ENCODE data around the gene TAF3. TPM values are rescaled to one million over a fixed set of nuclear protein-coding genes. Genes with fewer than 3 reads are reported as not detected.

The TAF3 gene
- total RNA-seq, 1 experiment from 2014 or later, result 5.5 TPM

DNA sequence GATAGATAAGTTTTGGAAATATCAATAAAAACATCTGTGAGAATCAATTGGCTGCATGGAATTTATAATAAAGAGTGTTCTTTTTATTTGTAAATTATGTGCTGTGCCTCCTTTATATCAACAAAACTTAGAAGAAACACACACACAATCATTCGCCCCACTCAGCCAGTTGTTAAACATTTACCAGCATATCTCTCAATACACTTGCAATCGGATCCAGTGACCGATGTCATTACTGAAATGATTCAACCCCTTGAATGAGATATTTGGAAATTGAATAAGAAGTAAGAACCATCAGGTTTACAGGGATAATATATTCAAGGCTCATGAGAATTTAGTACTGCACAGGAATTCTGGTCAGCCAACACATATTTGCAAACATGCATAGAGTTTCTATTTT is 35.6 kb downstream of the TAF3 start:
- Histone ChIP-seq H3K4me3 (ENCODE audit: low read depth in 2 of 2, low read length in 2 of 2) (no peak overlapping the region), H3K9me3 (ENCODE audit: control insufficient read depth, insufficient read depth, low read depth, low read length) (no peaks in the 10 kb centered on the region), H3K4me1 (ENCODE audit: control insufficient read depth, insufficient read depth, low read length) (no peaks in the 10 kb centered on the region), H3K27ac (ENCODE audit: low read length) (no peak overlapping the region), H3K36me3 (ENCODE audit: control insufficient read depth, insufficient read depth, low read length) (no peaks in the 10 kb centered on the region; the same call in 1 of the 2 replicates), H3K27me3 (ENCODE audit: control insufficient read depth, insufficient read depth, low read length) (no peaks in the 10 kb centered on the region)
- DNase-seq (ENCODE audit: low read depth, low spot score), result no peak
- no TSS peak for BruUV-seq (replicated peaks)
- CTCF ChIA-PET, result no interaction called here
- in situ Hi-C loops (cut with HindIII; ENCODE audit: low pct_unique_long_range_greater_than_20kb, low sequenced_read_pairs), result no loop called here
- POLR2A ChIA-PET, result no interaction called here
- intact Hi-C loops (cut with micrococcal nuclease; ENCODE audit: unreplicated experiment), result no loop called here
- TF ChIP-seq CTCF (IDR thresholded peaks at IDR 0.05), result no peak
- no peak for TF ChIP-seq TCF7L2 (IDR thresholded peaks at IDR 0.05; ENCODE audit: low read depth, low read length)
- no peak for TF ChIP-seq SIN3A (IDR thresholded peaks at IDR 0.05; ENCODE audit: borderline replicate concordance, insufficient read depth, low read depth, low read length)
- TF ChIP-seq, protein P1, sequence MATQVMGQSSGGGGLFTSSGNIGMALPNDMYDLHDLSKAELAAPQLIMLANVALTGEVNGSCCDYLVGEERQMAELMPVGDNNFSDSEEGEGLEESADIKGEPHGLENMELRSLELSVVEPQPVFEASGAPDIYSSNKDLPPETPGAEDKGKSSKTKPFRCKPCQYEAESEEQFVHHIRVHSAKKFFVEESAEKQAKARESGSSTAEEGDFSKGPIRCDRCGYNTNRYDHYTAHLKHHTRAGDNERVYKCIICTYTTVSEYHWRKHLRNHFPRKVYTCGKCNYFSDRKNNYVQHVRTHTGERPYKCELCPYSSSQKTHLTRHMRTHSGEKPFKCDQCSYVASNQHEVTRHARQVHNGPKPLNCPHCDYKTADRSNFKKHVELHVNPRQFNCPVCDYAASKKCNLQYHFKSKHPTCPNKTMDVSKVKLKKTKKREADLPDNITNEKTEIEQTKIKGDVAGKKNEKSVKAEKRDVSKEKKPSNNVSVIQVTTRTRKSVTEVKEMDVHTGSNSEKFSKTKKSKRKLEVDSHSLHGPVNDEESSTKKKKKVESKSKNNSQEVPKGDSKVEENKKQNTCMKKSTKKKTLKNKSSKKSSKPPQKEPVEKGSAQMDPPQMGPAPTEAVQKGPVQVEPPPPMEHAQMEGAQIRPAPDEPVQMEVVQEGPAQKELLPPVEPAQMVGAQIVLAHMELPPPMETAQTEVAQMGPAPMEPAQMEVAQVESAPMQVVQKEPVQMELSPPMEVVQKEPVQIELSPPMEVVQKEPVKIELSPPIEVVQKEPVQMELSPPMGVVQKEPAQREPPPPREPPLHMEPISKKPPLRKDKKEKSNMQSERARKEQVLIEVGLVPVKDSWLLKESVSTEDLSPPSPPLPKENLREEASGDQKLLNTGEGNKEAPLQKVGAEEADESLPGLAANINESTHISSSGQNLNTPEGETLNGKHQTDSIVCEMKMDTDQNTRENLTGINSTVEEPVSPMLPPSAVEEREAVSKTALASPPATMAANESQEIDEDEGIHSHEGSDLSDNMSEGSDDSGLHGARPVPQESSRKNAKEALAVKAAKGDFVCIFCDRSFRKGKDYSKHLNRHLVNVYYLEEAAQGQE (IDR thresholded peaks at IDR 0.05; ENCODE audit: insufficient read depth in 1 of 2, low read depth in 2 of 2, low read length in 1 of 2), result no peak
- no peak for TF ChIP-seq POLR2AphosphoS5 (IDR thresholded peaks at IDR 0.05; ENCODE audit: low read depth, low read length)
- ATAC-seq, result no peak

- intact Hi-C loops (cut with micrococcal nuclease; ENCODE audit: unreplicated experiment) (no loop called here), in situ Hi-C loops (cut with HindIII; ENCODE audit: low pct_unique_long_range_greater_than_20kb, low sequenced_read_pairs) (no loop called here)
- ChIA-PET CTCF (no interaction called here), POLR2A (no interaction called here)
- Histone ChIP-seq H3K36me3 (ENCODE audit: control insufficient read depth, insufficient read depth, low read length) (no peaks in the 10 kb centered on the region; the same call in 1 of the 2 replicates), H3K9me3 (ENCODE audit: control insufficient read depth, insufficient read depth, low read depth, low read length) (no peaks in the 10 kb centered on the region), H3K4me3 (ENCODE audit: low read depth in 2 of 2, low read length in 2 of 2) (no peak overlapping the region), H3K27ac (ENCODE audit: low read length) (no peak overlapping the region), H3K27me3 (ENCODE audit: control insufficient read depth, insufficient read depth, low read length) (no peaks in the 10 kb centered on the region), H3K4me1 (ENCODE audit: control insufficient read depth, insufficient read depth, low read length) (no peaks in the 10 kb centered on the region)
- DNase-seq (ENCODE audit: low read depth, low spot score) (no peak), ATAC-seq (no peak)
- no peak for TF ChIP-seq CTCF (IDR thresholded peaks at IDR 0.05)
- TF ChIP-seq SIN3A (IDR thresholded peaks at IDR 0.05; ENCODE audit: borderline replicate concordance, insufficient read depth, low read depth, low read length), result no peak
- TF ChIP-seq, protein P1 (IDR thresholded peaks at IDR 0.05; ENCODE audit: insufficient read depth in 1 of 2, low read depth in 2 of 2, low read length in 1 of 2), result no peak
- TF ChIP-seq POLR2AphosphoS5 (IDR thresholded peaks at IDR 0.05; ENCODE audit: low read depth, low read length), result no peak
- TF ChIP-seq TCF7L2 (IDR thresholded peaks at IDR 0.05; ENCODE audit: low read depth, low read length), result no peak
- BruUV-seq (replicated peaks), result no TSS peak
Measured at GRCh38 chr10:7855205-7855604, 36.9 kb downstream of the TAF3 start.

All from Panc1 (cell line).